ENCODE results near the gene TNS1. TPM values are rescaled to one million over a fixed set of nuclear protein-coding genes. Genes with fewer than 3 reads are reported as not detected.
A peak's percentile ranks its signal among the peaks of the same experiment; 100 is the strongest.

The TNS1 gene
- total RNA-seq, 2 donors from 2014 or later: 20.6 to 164 TPM

GRCh38 chr2:217981084-217981730, 21.6 kb downstream of the TNS1 start:
- no peak for DNase-seq
- Histone ChIP-seq H3K9me3 (no peaks in the 10 kb centered on the region), H3K4me3 (no peak overlapping the region), H3K27ac (no peak overlapping the region), H3K4me1 (no peaks in the 10 kb centered on the region), H3K27me3 (no peaks in the 10 kb centered on the region), H3K9ac (ENCODE audit: low read depth in 2 of 2, low read length in 2 of 2) (no peak overlapping the region), H3K36me3 (no peaks in the 10 kb centered on the region)
- intact Hi-C loops (cut with DNase I): no loop called here
- TF ChIP-seq CTCF (IDR thresholded peaks at IDR 0.05): no peak

GRCh38 chr2:217980591-217980990, 22.2 kb downstream of the TNS1 start:
- no peaks in the 10 kb centered on the region for H3K27me3 ChIP-seq
- H3K9ac ChIP-seq (ENCODE audit: low read depth in 2 of 2, low read length in 2 of 2): no peak overlapping the region
- no peaks in the 10 kb centered on the region for H3K36me3 ChIP-seq
- no peaks in the 10 kb centered on the region for H3K4me1 ChIP-seq
- H3K9me3 ChIP-seq: no peaks in the 10 kb centered on the region
- no peak for DNase-seq
- H3K27ac ChIP-seq: no peak overlapping the region
- H3K4me3 ChIP-seq: no peak overlapping the region
- TF ChIP-seq CTCF (IDR thresholded peaks at IDR 0.05): no peak
- intact Hi-C loops (cut with DNase I): no loop called here

GRCh38 chr2:217980036-217980435, 22.8 kb downstream of the TNS1 start:
- no peak overlapping the region for H3K4me3 ChIP-seq
- H3K4me1 ChIP-seq: no peaks in the 10 kb centered on the region
- no peak overlapping the region for H3K9ac ChIP-seq (ENCODE audit: low read depth in 2 of 2, low read length in 2 of 2)
- DNase-seq: no peak
- no peaks in the 10 kb centered on the region for H3K36me3 ChIP-seq
- intact Hi-C loops (cut with DNase I): no loop called here
- H3K27me3 ChIP-seq: no peaks in the 10 kb centered on the region
- H3K27ac ChIP-seq: no peak overlapping the region
- TF ChIP-seq CTCF (IDR thresholded peaks at IDR 0.05): no peak
- no peaks in the 10 kb centered on the region for H3K9me3 ChIP-seq

GRCh38 chr2:217979151-217979811, 23.5 kb downstream of the TNS1 start:
- intact Hi-C loops (cut with DNase I): no loop called here
- no peaks in the 10 kb centered on the region for H3K36me3 ChIP-seq
- H3K9ac ChIP-seq (ENCODE audit: low read depth in 2 of 2, low read length in 2 of 2): peak overlapping the region; percentile 34 to 39
- TF ChIP-seq CTCF (IDR thresholded peaks at IDR 0.05): no peak
- H3K4me1 ChIP-seq: no peaks in the 10 kb centered on the region
- H3K4me3 ChIP-seq: peak overlapping the region; percentile 31
- H3K27me3 ChIP-seq: no peaks in the 10 kb centered on the region
- no peak for DNase-seq
- no peaks in the 10 kb centered on the region for H3K9me3 ChIP-seq
- H3K27ac ChIP-seq: peak overlapping the region; percentile 27

- no peaks in the 10 kb centered on the region for H3K27me3 ChIP-seq
- H3K9me3 ChIP-seq: no peaks in the 10 kb centered on the region
- DNase-seq: no peak
- intact Hi-C loops (cut with DNase I): no loop called here
- H3K4me3 ChIP-seq: peak overlapping the region; percentile 31
- no peak for TF ChIP-seq CTCF (IDR thresholded peaks at IDR 0.05)
- H3K36me3 ChIP-seq: no peaks in the 10 kb centered on the region
- H3K4me1 ChIP-seq: no peaks in the 10 kb centered on the region
- peak overlapping the region; percentile 27 for H3K27ac ChIP-seq
- peak overlapping the region; percentile 34 to 39 for H3K9ac ChIP-seq (ENCODE audit: low read depth in 2 of 2, low read length in 2 of 2)
Observed at GRCh38 chr2:217978536-217979150, 24.2 kb downstream of the TNS1 start.

All from colonic mucosa (tissue), 4 donors.